Upper lobe of left lung (tissue), 6 donors: Measurements from ENCODE around the gene GMDS. TPM values are rescaled to one million over a fixed set of nuclear protein-coding genes. Genes with fewer than 3 reads are reported as not detected.

Source experiments
- ATAC-seq, 2 donors: fragments of 200-7000 bp; cut with Tn5 transposase; one replicate each; pipeline ENCODE4 v1.9.1; 2022; ENCODE audit warnings: mild to moderate bottlenecking in 2 of 2, moderate library complexity in 2 of 2; ENCODE audit not compliant: low FRiP score in 2 of 2
- DNase-seq, 2 donors: peaks; one replicate each; pipeline ENCODE4 v3.0.0-alpha.2; 2019 to 2020
- H3K27ac ChIP-seq, 4 donors: fragments of 200-600 bp; sonication (generic); one replicate each; pipeline ENCODE4 v1.5.1; 2016 to 2019
- H3K27me3 ChIP-seq, 4 donors: fragments of 200-600 bp; sonication (generic); one replicate each; pipeline ENCODE4 v1.5.1; 2017 to 2019
- H3K36me3 ChIP-seq, 4 donors: fragments of 200-600 bp; sonication (generic); one replicate each; pipeline ENCODE4 v1.5.1; 2016 to 2019
- H3K4me1 ChIP-seq, 4 donors: fragments of 200-600 bp; sonication (generic); one replicate each; pipeline ENCODE4 v1.5.1; 2018 to 2019
- H3K4me3 ChIP-seq, 4 donors: fragments of 200-600 bp; sonication (generic); one replicate each; pipeline ENCODE4 v1.5.1; 2017 to 2019; ENCODE audit warnings: mild to moderate bottlenecking in 2 of 4, moderate library complexity in 1 of 4
- H3K9me3 ChIP-seq, 4 donors: fragments of 200-600 bp; sonication (generic); one replicate each; pipeline ENCODE4 v1.5.1; 2018 to 2019
- EP300 ChIP-seq, 4 donors: sonication (generic); formaldehyde crosslinking; IDR thresholded peaks; one replicate each; pipeline ENCODE4 v1.5.1; 2017; ENCODE audit warnings: antibody characterized with exemption in 4 of 4, control low read depth in 2 of 4
- POLR2A ChIP-seq, 4 donors: fragments of 450-650 bp; IDR thresholded peaks; one replicate each; pipeline ENCODE4 v1.5.1; 2016 to 2017; ENCODE audit warnings: antibody characterized with exemption in 4 of 4, mild to moderate bottlenecking in 2 of 4
- POLR2AphosphoS5 ChIP-seq, 2 donors: sonication (generic); formaldehyde crosslinking; IDR thresholded peaks; one replicate each; pipeline ENCODE4 v1.5.1; 2017; ENCODE audit warnings: antibody characterized with exemption in 2 of 2
- WGBS, 2 donors: methylation state at CpG; one replicate each; pipeline ENCODE4 v1.1.5; 2017 to 2018; 5-methylcytosine and 5-hydroxymethylcytosine counted together
- total RNA-seq, 6 donors: library from RNA; depleted of rRNA in 4 of 6; stranded (reverse); fragments of >200 nt in 4 of 6; gene quantifications; one replicate each; pipeline versions ENCODE4 v1.1.0 to v1.2.1, GENCODE V29; 2016 to 2021
- TF ChIP-seq, protein P1 (sequence below), 6 experiments: fragments of 450-650 bp in 4 of 6; fragments of 200-600 bp in 2 of 6; sonication (generic) in 2 of 6; IDR thresholded peaks; one replicate each; pipeline ENCODE4 v1.5.1; 2016 to 2019; ENCODE audit warnings: antibody characterized with exemption in 6 of 6
- donor health status: DM: no; HTN: no; CAD: no; lungs with moderate emphysema.
- donor health status: DM: no; HTN: yes; CAD: no; lungs with severe emphysema.

GMDS gene
- total RNA-seq, 6 donors from 2014 or later, result 7.6 to 17.8 (median 14.1) TPM

DNA sequence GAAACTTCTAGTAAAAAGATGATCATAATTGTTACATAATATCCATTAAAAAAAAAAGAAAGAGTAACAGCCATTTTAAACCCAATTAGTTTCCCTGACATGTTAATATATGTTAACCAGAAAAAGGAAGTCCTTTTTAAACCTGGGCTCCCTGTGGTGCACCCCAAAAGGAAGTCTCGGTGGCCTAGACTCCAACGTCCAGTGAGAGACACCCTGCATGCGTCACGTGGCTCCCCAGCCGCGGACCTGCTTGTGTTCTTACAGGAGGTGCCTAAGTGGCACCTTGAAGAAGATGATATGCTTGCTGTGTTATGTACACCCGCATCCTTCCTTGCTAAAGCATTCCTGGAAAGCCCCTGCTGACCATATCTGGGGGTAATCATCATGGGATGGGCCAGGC is 585.6 kb downstream of the GMDS start:
- no peaks in the 10 kb centered on the region for H3K27me3 ChIP-seq
- H3K36me3 ChIP-seq, result no peaks in the 10 kb centered on the region
- H3K4me1 ChIP-seq, result no peaks in the 10 kb centered on the region
- DNase-seq (peak in 1 of 2 donors; percentile 38), ATAC-seq (no peak)
- 68% methylated on average over 7 of the region's 7 CpGs for WGBS, 2 donors
- no peak overlapping the region for H3K27ac ChIP-seq
- no peak overlapping the region for H3K4me3 ChIP-seq
- TF ChIP-seq, protein P1, sequence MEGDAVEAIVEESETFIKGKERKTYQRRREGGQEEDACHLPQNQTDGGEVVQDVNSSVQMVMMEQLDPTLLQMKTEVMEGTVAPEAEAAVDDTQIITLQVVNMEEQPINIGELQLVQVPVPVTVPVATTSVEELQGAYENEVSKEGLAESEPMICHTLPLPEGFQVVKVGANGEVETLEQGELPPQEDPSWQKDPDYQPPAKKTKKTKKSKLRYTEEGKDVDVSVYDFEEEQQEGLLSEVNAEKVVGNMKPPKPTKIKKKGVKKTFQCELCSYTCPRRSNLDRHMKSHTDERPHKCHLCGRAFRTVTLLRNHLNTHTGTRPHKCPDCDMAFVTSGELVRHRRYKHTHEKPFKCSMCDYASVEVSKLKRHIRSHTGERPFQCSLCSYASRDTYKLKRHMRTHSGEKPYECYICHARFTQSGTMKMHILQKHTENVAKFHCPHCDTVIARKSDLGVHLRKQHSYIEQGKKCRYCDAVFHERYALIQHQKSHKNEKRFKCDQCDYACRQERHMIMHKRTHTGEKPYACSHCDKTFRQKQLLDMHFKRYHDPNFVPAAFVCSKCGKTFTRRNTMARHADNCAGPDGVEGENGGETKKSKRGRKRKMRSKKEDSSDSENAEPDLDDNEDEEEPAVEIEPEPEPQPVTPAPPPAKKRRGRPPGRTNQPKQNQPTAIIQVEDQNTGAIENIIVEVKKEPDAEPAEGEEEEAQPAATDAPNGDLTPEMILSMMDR (IDR thresholded peaks at IDR 0.05), result no peak
- TF ChIP-seq POLR2A (IDR thresholded peaks at IDR 0.05), result no peak
- no peak for TF ChIP-seq POLR2AphosphoS5 (IDR thresholded peaks at IDR 0.05)
- no peak for TF ChIP-seq EP300 (IDR thresholded peaks at IDR 0.05)
- H3K9me3 ChIP-seq, result no peaks in the 10 kb centered on the region

DNA sequence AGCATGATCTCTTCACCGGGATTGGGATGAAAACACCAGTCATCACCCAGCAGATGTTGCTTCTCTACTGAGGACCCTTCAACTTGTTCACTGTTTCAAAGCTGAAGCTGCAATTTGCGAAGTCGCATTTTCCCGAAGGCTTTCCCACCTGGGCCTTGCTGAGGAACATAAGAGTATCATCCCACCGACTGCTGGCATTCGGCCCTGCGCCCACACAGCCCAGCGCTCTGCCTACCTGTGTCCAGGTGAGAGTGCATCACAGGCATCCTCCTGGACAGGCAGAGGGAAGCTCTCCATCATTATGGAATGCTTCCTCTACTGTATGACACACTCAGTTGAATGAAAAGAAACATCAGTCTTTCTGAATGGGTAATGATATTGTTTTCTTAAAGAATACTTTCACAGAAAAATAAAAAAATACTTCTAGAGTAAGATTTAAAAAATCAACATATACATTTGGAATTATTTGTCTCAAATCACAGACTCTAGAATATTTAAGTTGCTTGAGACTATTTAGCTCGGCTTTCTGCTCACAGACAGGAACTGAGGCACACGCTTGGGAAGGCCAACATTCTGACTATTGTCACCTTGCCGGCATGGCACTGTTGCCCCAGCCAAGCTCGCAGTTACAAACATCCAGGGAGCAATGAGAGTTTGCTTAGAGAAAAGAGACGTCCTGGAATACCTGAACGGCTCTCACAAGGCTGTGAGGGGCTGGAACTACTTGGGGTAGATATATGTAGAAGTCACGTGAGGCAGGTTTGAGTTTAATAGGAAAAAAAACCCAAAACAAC is 587.0 kb downstream of the GMDS start:
- Histone ChIP-seq H3K4me3 (no peak overlapping the region), H3K9me3 (no peaks in the 10 kb centered on the region), H3K4me1 (no peaks in the 10 kb centered on the region), H3K36me3 (no peaks in the 10 kb centered on the region), H3K27ac (no peak overlapping the region), H3K27me3 (no peaks in the 10 kb centered on the region)
- DNase-seq (no peak), ATAC-seq (no peak)
- WGBS, 2 donors, result 91 to 93% methylated on average over 12 to 15 of the region's 15 CpGs
- TF ChIP-seq POLR2AphosphoS5 (IDR thresholded peaks at IDR 0.05) (no peak), POLR2A (IDR thresholded peaks at IDR 0.05) (no peak), EP300 (IDR thresholded peaks at IDR 0.05) (no peak)
- TF ChIP-seq, protein P1 (IDR thresholded peaks at IDR 0.05), result no peak

DNA sequence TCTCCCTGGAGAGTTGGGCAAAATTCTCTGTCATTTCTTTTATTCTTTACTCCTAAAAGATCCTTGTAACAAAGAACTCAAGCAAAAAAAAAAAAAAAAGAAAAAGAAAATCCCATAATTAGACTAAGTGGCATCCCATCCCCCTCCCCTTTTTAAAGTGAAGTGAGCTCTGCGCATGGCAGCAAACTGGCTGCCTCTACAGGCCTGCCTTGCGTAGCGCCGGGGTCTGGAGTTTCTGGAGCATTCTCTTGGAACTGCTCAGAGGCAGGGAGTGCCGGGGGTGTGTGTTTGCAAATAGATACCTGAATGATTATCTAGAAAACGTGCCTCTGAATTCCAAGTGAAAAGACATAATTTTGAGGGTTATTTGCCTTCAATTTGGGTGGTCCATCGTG is 587.6 kb downstream of the GMDS start:
- no peak for ATAC-seq

DNA sequence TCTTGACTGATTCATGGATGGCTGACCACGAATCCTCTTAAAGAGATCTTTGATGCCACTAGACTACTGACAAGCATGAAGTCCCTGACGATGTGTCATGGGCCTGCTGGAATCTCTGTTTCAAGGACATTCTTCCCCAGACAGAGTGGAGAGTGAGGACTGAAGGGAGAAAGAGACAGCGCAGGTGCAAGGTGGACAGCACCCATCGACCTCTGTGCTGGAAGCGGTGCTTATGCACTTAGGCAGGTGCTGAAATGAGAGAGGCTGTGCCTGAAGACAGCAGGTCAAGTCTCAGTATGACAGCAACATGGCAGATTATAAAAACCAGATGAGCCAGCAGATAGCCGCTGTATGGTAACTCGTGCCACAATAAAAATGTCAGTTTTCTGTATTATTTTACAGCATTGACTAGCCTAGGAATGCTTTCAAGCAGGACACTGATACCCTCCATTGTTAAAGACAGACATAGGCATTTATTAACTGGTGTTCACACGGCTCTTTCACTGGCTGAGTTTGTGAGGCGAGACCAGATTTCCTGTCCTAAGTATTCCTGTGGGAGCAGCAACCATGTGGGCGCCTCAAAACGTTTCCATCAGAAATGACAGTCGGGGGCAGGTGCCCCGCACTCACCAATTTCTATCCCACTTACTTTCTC is 588.2 kb downstream of the GMDS start:
- H3K27me3 ChIP-seq, result no peaks in the 10 kb centered on the region
- H3K36me3 ChIP-seq, result no peaks in the 10 kb centered on the region
- DNase-seq (no peak), ATAC-seq (no peak)
- H3K4me3 ChIP-seq, result no peak overlapping the region
- no peaks in the 10 kb centered on the region for H3K9me3 ChIP-seq
- no peaks in the 10 kb centered on the region for H3K4me1 ChIP-seq
- 83 to 87% methylated on average over 13 of the region's 13 CpGs for WGBS, 2 donors
- H3K27ac ChIP-seq, result no peak overlapping the region
- TF ChIP-seq EP300 (IDR thresholded peaks at IDR 0.05), result no peak
- TF ChIP-seq, protein P1 (IDR thresholded peaks at IDR 0.05), result no peak
- no peak for TF ChIP-seq POLR2AphosphoS5 (IDR thresholded peaks at IDR 0.05)
- no peak for TF ChIP-seq POLR2A (IDR thresholded peaks at IDR 0.05)

More for the DNA sequence above, 587.6 kb downstream of the GMDS start:
- no peak for DNase-seq
- Histone ChIP-seq H3K4me1 (no peaks in the 10 kb centered on the region), H3K27ac (no peak overlapping the region), H3K27me3 (no peaks in the 10 kb centered on the region), H3K9me3 (no peaks in the 10 kb centered on the region), H3K4me3 (no peak overlapping the region), H3K36me3 (no peaks in the 10 kb centered on the region)
- WGBS, 2 donors, result 90 to 93% methylated on average over 7 of the region's 7 CpGs
- TF ChIP-seq EP300 (IDR thresholded peaks at IDR 0.05) (no peak), POLR2A (IDR thresholded peaks at IDR 0.05) (no peak), POLR2AphosphoS5 (IDR thresholded peaks at IDR 0.05) (no peak)
- TF ChIP-seq, protein P1 (IDR thresholded peaks at IDR 0.05), result no peak
